ENCODE results near the gene PRDX4. TPM values are rescaled to one million over a fixed set of nuclear protein-coding genes. Genes with fewer than 3 reads are reported as not detected.

PRDX4 gene
- total RNA-seq, 4 donors from 2014 or later, result 39.6 to 68.0 (median 49.9) TPM

DNA sequence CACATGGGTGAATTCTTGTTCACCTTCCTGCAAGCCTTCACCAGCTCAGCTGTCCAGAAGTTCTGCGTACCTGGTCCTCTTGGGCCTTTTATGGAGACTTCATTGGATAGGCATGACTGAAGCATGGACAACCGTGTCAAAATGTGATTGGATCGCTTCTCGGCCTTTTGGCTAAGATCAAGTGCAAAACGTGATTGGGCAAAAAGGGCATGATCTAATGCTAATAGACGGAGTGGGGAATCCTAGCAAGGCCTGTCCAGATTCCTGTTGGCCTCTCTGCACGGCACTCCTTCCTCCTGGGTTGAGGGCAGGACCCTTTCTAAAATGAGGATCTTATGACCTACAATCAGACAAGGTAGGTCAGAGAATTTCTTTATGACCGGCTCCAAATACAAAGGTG lies 24.9 kb downstream of the PRDX4 start:
- DNase-seq (ENCODE audit: low spot score in 2 of 2), result no peak
- no peak for TF ChIP-seq POLR2A (IDR thresholded peaks at IDR 0.05)
- TF ChIP-seq, protein P1, sequence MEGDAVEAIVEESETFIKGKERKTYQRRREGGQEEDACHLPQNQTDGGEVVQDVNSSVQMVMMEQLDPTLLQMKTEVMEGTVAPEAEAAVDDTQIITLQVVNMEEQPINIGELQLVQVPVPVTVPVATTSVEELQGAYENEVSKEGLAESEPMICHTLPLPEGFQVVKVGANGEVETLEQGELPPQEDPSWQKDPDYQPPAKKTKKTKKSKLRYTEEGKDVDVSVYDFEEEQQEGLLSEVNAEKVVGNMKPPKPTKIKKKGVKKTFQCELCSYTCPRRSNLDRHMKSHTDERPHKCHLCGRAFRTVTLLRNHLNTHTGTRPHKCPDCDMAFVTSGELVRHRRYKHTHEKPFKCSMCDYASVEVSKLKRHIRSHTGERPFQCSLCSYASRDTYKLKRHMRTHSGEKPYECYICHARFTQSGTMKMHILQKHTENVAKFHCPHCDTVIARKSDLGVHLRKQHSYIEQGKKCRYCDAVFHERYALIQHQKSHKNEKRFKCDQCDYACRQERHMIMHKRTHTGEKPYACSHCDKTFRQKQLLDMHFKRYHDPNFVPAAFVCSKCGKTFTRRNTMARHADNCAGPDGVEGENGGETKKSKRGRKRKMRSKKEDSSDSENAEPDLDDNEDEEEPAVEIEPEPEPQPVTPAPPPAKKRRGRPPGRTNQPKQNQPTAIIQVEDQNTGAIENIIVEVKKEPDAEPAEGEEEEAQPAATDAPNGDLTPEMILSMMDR (IDR thresholded peaks at IDR 0.05), result no peak
- H3K4me3 ChIP-seq (ENCODE audit: low read depth, poor library complexity, severe bottlenecking), result no peak overlapping the region
- 70 to 88% methylated on average over 8 of the region's 8 CpGs for WGBS, 2 donors
- intact Hi-C loops (cut with DNase I; ENCODE audit: low total_unique reads), result loop anchor here (5.0 kb wide), 1 partner anchor 210 kb away; no protein-coding TSS in a partner anchor

DNA sequence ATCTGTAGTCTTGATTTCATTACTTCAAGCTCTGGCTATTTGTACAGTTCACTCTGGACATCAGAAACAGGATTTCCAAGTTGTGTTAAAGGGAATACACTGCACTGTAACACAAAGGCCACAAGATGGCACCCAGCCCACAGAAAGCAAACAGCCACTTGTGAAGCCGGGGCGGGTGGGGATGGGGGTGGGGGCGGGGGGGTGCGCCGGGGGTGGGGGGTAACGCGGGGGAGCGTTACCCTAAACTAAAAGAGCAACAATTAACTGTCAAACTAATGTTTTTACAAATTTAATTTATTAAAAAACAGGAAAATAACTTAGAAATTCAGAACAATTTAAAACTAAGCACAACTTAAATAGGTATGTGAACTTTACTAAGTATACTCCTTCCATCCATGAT lies 27.3 kb downstream of the PRDX4 start:
- 2 to 7% methylated on average over 5 to 8 of the region's 8 CpGs for WGBS, 2 donors
- intact Hi-C loops (cut with DNase I; ENCODE audit: low total_unique reads), result loop anchor here (5.0 kb wide), 1 partner anchor 208 kb away; no protein-coding TSS in a partner anchor
- no peak for TF ChIP-seq POLR2A (IDR thresholded peaks at IDR 0.05)
- TF ChIP-seq, protein P1 (IDR thresholded peaks at IDR 0.05), result no peak
- DNase-seq (ENCODE audit: low spot score in 2 of 2), result peak; percentile 19 to 89
- no peak overlapping the region for H3K4me3 ChIP-seq (ENCODE audit: low read depth, poor library complexity, severe bottlenecking)

DNA sequence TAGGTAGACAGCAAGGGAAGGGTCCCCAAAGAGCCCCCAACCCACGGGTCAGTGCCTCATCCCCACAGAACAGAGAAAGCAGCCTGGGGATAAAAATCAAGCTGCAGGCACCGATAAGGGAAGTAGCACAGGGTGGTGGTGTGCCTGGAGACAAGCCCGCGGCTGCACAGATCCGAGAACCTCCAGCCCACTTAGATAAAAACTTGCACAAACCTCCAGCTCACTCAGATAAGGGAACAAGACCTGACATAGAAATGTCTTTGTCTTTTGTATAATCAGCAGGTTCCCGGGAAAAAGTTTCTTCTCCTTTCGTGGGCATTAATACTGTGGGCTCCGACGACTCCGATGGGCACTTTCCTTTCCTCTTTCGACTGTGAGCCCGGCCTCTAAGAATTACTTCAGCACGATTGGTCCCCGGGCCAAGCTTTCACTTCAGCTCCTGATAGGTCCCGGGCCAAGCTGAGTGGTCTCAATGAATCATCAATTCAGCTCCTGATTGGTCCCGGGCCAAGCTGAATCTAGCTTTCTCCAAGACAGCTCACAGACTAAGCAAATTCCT lies 32.4 kb downstream of the PRDX4 start:
- intact Hi-C loops (cut with DNase I; ENCODE audit: low total_unique reads), result no loop called here
- peak in 1 of 2 donors; percentile 15 for DNase-seq (ENCODE audit: low spot score in 2 of 2)
- WGBS, 2 donors, result 71 to 78% methylated on average over 16 of the region's 16 CpGs
- TF ChIP-seq, protein P1 (IDR thresholded peaks at IDR 0.05), result no peak
- no peak for TF ChIP-seq POLR2A (IDR thresholded peaks at IDR 0.05)
- H3K4me3 ChIP-seq (ENCODE audit: low read depth, poor library complexity, severe bottlenecking), result no peak overlapping the region

DNA sequence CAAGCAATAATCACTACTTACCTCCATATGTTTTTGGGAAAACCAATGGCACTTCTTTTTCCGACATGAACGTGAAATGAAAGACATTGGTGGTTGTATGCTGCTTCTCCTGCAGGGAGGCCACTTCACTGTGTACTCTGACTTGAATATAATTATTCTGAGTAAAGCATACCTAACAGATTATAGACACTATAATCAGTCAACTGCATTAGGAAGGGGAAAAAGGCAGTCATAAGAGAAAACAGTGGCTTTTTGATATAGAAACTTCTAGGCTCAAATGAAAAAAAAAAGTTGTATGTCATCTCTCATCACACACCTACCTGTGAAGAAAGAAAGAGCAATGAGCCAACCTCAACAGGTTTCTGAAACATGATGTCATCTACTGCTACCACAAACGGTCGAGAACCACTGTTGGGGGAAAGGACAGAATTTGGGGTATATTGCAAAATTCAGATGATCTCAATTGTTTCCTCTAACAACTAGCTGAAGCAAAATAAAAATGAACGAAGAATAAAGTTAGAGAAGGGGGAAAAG lies 37.4 kb downstream of the PRDX4 start:
- intact Hi-C loops (cut with DNase I; ENCODE audit: low total_unique reads), result no loop called here
- DNase-seq (ENCODE audit: low spot score in 2 of 2), result no peak
- 81 to 92% methylated on average over 5 of the region's 5 CpGs for WGBS, 2 donors
- TF ChIP-seq POLR2A (IDR thresholded peaks at IDR 0.05), result no peak
- TF ChIP-seq, protein P1 (IDR thresholded peaks at IDR 0.05), result no peak
- H3K4me3 ChIP-seq (ENCODE audit: low read depth, poor library complexity, severe bottlenecking), result no peak overlapping the region

DNA sequence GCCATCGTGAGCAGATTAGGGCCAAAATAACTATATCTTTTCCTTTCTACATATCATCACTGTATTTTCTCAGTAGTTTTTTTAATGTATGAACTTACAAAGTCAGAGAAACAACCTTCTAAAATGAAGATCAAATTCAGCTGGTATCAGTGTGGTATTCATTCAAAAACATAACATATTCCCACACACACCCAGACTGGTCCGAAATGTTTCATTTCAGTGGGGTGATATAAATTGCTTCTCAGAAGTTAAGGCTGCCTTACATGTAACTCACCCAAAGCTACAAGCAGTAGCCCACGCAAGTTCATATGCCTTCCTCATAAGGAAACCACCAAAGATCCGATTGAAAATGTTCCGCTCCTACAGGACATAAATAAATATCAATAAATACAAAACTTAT lies 37.9 kb downstream of the PRDX4 start:
- WGBS, 2 donors, result 74 to 98% methylated on average over 5 of the region's 5 CpGs
- DNase-seq (ENCODE audit: low spot score in 2 of 2), result no peak
- no peak for TF ChIP-seq POLR2A (IDR thresholded peaks at IDR 0.05)
- TF ChIP-seq, protein P1 (IDR thresholded peaks at IDR 0.05), result no peak
- intact Hi-C loops (cut with DNase I; ENCODE audit: low total_unique reads), result no loop called here
- no peak overlapping the region for H3K4me3 ChIP-seq (ENCODE audit: low read depth, poor library complexity, severe bottlenecking)
